Ishikawa (cell line): ENCODE measurements around the gene SYCP2.

Experiments used
- CEBPB ChIP-seq: IDR thresholded peaks from 2 replicates; pipeline ENCODE4 v1.6.1; 2012
- CREB1 ChIP-seq: IDR thresholded peaks from 2 replicates; pipeline ENCODE4 v1.6.1; 2012; ENCODE audit warnings: low read depth
- EP300 ChIP-seq: IDR thresholded peaks from 2 replicates; pipeline ENCODE4 v1.6.1; 2012; ENCODE audit warnings: borderline replicate concordance
- FOXM1 ChIP-seq: IDR thresholded peaks from 2 replicates; pipeline ENCODE4 v1.6.1; 2012; ENCODE audit warnings: low read depth, borderline replicate concordance
- TAF1 ChIP-seq: IDR thresholded peaks from 2 replicates; pipeline ENCODE4 v1.6.1; 2012; ENCODE audit warnings: low read depth, mild to moderate bottlenecking
- TCF12 ChIP-seq: IDR thresholded peaks from 2 replicates; pipeline ENCODE4 v1.6.1; 2012; ENCODE audit warnings: low read depth
- TEAD4 ChIP-seq: IDR thresholded peaks from 2 replicates; pipeline ENCODE4 v1.6.1; 2012
- YY1 ChIP-seq: IDR thresholded peaks from 2 replicates; pipeline ENCODE4 v1.6.1; 2012; ENCODE audit warnings: low read depth

- TF ChIP-seq TCF12 (no peak), TEAD4 (no peak), CEBPB (no peak), EP300 (no peak), CREB1 (no peak), TAF1 (no peak), FOXM1 (no peak), YY1 (no peak)
These were observed 113.8 kb downstream of the SYCP2 start for GRCh38 chr20:59819496-59820203.
